Neural progenitor cell (in vitro differentiated cells): ENCODE results near the gene CIROP. TPM values are rescaled to one million over a fixed set of nuclear protein-coding genes. Genes with fewer than 3 reads are reported as not detected.

Experiments used
- DNase-seq: peaks from one replicate; pipeline ENCODE4 v3.0.0-alpha.2; 2016; ENCODE audit warnings: low spot score
- H2AFZ ChIP-seq: fragments of 200-600 bp; sonication (generic); replicated peaks from 2 replicates; pipeline ENCODE4 v1.6.1; 2016; ENCODE audit warnings: antibody characterized with exemption
- H3F3A ChIP-seq: fragments of 200-600 bp; sonication (generic); 2 replicates; pipeline ENCODE4 v1.6.1; 2016; ENCODE audit warnings: antibody characterized with exemption, low read depth
- H3K27ac ChIP-seq: fragments of 200-600 bp; sonication (generic); 2 replicates; pipeline ENCODE4 v1.5.1; 2016; ENCODE audit warnings: mild to moderate bottlenecking
- H3K27me3 ChIP-seq: fragments of 200-600 bp; sonication (generic); 2 replicates; pipeline ENCODE4 v1.6.1; 2016; ENCODE audit warnings: mild to moderate bottlenecking, moderate library complexity
- H3K36me3 ChIP-seq: fragments of 200-600 bp; sonication (generic); 2 replicates; pipeline ENCODE4 v1.5.1; 2016
- H3K4me1 ChIP-seq: fragments of 200-600 bp; sonication (generic); 2 replicates; pipeline ENCODE4 v1.6.1; 2016; ENCODE audit warnings: mixed run types
- H3K4me2 ChIP-seq: fragments of 200-600 bp; sonication (generic); 2 replicates; pipeline ENCODE4 v1.6.1; 2016
- H3K4me3 ChIP-seq: fragments of 200-600 bp; sonication (generic); 2 replicates; pipeline ENCODE4 v1.5.1; 2016
- H3K79me2 ChIP-seq: fragments of 200-600 bp; sonication (generic); 2 replicates; pipeline ENCODE4 v1.6.1; 2016; ENCODE audit warnings: low read depth
- H3K9ac ChIP-seq: fragments of 200-600 bp; sonication (generic); 2 replicates; pipeline ENCODE4 v1.6.1; 2016
- H3K9me3 ChIP-seq: fragments of 200-600 bp; sonication (generic); 2 replicates; pipeline ENCODE4 v1.5.1; 2016; ENCODE audit warnings: low read depth
- H4K20me1 ChIP-seq: fragments of 200-600 bp; sonication (generic); 2 replicates; pipeline ENCODE4 v1.6.1; 2016; ENCODE audit warnings: low read depth
- H3K27ac Mint-ChIP-seq: 3 replicates; pipeline ENCODE4 v1.8.0; 2021; ENCODE audit warnings: mixed read lengths
- H3K27me3 Mint-ChIP-seq: 2 replicates; pipeline ENCODE4 v1.8.0; 2022; ENCODE audit warnings: low read depth, mild to moderate bottlenecking, inconsistent platforms, moderate library complexity, mixed read lengths; ENCODE audit not compliant: insufficient read depth
- H3K36me3 Mint-ChIP-seq: 3 replicates; pipeline ENCODE4 v1.8.0; 2021; ENCODE audit warnings: mixed read lengths
- H3K4me1 Mint-ChIP-seq: 3 replicates; pipeline ENCODE4 v1.8.0; 2021; ENCODE audit warnings: mixed read lengths
- H3K4me3 Mint-ChIP-seq: 3 replicates; pipeline ENCODE4 v1.8.0; 2021; ENCODE audit warnings: mild to moderate bottlenecking, moderate library complexity, mixed read lengths
- H3K9me3 Mint-ChIP-seq: 3 replicates; pipeline ENCODE4 v1.8.0; 2020; ENCODE audit warnings: mixed read lengths
- EZH2 ChIP-seq: fragments of 200-600 bp; sonication (generic); IDR thresholded peaks from 2 replicates; pipeline ENCODE4 v1.6.1; 2017; ENCODE audit warnings: antibody characterized with exemption, mild to moderate bottlenecking, moderate library complexity
- EZH2phosphoT487 ChIP-seq: fragments of 200-600 bp; sonication (generic); IDR thresholded peaks from 2 replicates; pipeline ENCODE4 v1.6.1; 2017; ENCODE audit warnings: antibody characterized with exemption
- total RNA-seq: library from RNA; depleted of rRNA; stranded (reverse); fragments of >200 nt; gene quantifications from 2 replicates; pipeline ENCODE4 v1.2.3, GENCODE V29; 2015; ENCODE audit warnings: low replicate concordance
- TF ChIP-seq, protein P1 (sequence below): fragments of 200-600 bp; sonication (generic); IDR thresholded peaks from 2 replicates; pipeline ENCODE4 v1.5.1; 2017; ENCODE audit warnings: antibody characterized with exemption, mild to moderate bottlenecking

The CIROP gene
- total RNA-seq, 1 donor from 2014 or later, result 0.06 TPM

- Histone ChIP-seq H3K36me3 (peaks cover 61% of the 10 kb centered on the region), H3K4me1 (no peaks in the 10 kb centered on the region), H3K4me2 (no peak overlapping the region), H2AFZ (no peak overlapping the region), H3K79me2 (peaks cover 56% of the 10 kb centered on the region), H3K27ac (no peak overlapping the region), H4K20me1 (peaks cover 37% of the 10 kb centered on the region), H3K27me3 (no peaks in the 10 kb centered on the region), H3K4me3 (no peak overlapping the region), H3K9ac (no peak overlapping the region), H3K9me3 (no peaks in the 10 kb centered on the region), H3F3A (peaks cover 25% of the 10 kb centered on the region)
- Mint-ChIP-seq H3K9me3 (no peaks in the 10 kb centered on the region), H3K4me3 (no peak overlapping the region), H3K27me3 (no peaks in the 10 kb centered on the region), H3K27ac (no peak overlapping the region), H3K4me1 (no peaks in the 10 kb centered on the region), H3K36me3 (peaks cover 18% of the 10 kb centered on the region)
- DNase-seq, result no peak
- no peak for TF ChIP-seq EZH2phosphoT487
- no peak for TF ChIP-seq EZH2
- TF ChIP-seq, protein P1, sequence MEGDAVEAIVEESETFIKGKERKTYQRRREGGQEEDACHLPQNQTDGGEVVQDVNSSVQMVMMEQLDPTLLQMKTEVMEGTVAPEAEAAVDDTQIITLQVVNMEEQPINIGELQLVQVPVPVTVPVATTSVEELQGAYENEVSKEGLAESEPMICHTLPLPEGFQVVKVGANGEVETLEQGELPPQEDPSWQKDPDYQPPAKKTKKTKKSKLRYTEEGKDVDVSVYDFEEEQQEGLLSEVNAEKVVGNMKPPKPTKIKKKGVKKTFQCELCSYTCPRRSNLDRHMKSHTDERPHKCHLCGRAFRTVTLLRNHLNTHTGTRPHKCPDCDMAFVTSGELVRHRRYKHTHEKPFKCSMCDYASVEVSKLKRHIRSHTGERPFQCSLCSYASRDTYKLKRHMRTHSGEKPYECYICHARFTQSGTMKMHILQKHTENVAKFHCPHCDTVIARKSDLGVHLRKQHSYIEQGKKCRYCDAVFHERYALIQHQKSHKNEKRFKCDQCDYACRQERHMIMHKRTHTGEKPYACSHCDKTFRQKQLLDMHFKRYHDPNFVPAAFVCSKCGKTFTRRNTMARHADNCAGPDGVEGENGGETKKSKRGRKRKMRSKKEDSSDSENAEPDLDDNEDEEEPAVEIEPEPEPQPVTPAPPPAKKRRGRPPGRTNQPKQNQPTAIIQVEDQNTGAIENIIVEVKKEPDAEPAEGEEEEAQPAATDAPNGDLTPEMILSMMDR, result no peak
Observed at GRCh38 chr14:23085458-23085857, 19.3 kb downstream of the CIROP start.

- Histone ChIP-seq H3K79me2 (peaks cover 32% of the 10 kb centered on the region), H3K9me3 (no peaks in the 10 kb centered on the region), H4K20me1 (peaks cover 21% of the 10 kb centered on the region), H3K4me2 (no peak overlapping the region), H3K4me3 (no peak overlapping the region), H3F3A (peaks cover 57% of the 10 kb centered on the region), H3K27me3 (no peaks in the 10 kb centered on the region), H3K36me3 (peaks cover 47% of the 10 kb centered on the region), H2AFZ (no peak overlapping the region), H3K9ac (no peak overlapping the region), H3K4me1 (no peaks in the 10 kb centered on the region), H3K27ac (no peak overlapping the region)
- H3K4me3 Mint-ChIP-seq, result no peak overlapping the region
- peaks cover 31% of the 10 kb centered on the region for H3K36me3 Mint-ChIP-seq
- H3K4me1 Mint-ChIP-seq, result no peaks in the 10 kb centered on the region
- no peaks in the 10 kb centered on the region for H3K27me3 Mint-ChIP-seq
- H3K27ac Mint-ChIP-seq, result no peak overlapping the region
- TF ChIP-seq EZH2, result no peak
- TF ChIP-seq, protein P1, result no peak
- TF ChIP-seq EZH2phosphoT487, result no peak
- no peaks in the 10 kb centered on the region for H3K9me3 Mint-ChIP-seq
- DNase-seq, result no peak
Observed at GRCh38 chr14:23080474-23080873, 24.3 kb downstream of the CIROP start.

DNA sequence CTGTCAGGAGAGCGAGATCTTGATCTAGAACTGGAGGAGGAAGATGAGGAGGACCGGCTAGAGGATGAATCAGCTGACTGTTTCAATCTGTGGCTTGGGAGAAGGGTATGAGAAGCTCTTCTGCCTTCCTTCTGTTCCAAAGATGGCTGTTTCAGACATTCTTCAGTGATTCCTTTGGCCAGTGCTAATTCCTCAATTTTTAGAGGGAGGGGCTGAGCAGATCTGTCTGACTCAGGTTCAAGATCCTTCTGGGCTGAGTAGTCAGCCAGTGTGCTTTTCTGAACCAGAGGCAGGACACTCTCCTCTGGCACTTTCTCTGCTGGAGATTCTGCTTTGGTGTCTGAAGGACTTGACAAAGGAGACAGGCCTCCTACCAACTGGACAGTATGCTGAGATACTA is 25.1 kb downstream of the CIROP start:
- Histone ChIP-seq H3K36me3 (peaks cover 44% of the 10 kb centered on the region), H3K4me2 (no peak overlapping the region), H4K20me1 (peaks cover 14% of the 10 kb centered on the region), H3K9ac (no peak overlapping the region), H3F3A (peaks cover 58% of the 10 kb centered on the region), H3K79me2 (peaks cover 33% of the 10 kb centered on the region), H3K9me3 (no peaks in the 10 kb centered on the region), H3K4me3 (no peak overlapping the region), H3K27me3 (no peaks in the 10 kb centered on the region), H3K27ac (no peak overlapping the region), H3K4me1 (no peaks in the 10 kb centered on the region), H2AFZ (no peak overlapping the region)
- Mint-ChIP-seq H3K36me3 (peaks cover 32% of the 10 kb centered on the region), H3K4me3 (no peak overlapping the region), H3K4me1 (no peaks in the 10 kb centered on the region), H3K27me3 (no peaks in the 10 kb centered on the region), H3K9me3 (no peaks in the 10 kb centered on the region), H3K27ac (no peak overlapping the region)
- DNase-seq, result no peak
- TF ChIP-seq, protein P1, result no peak
- no peak for TF ChIP-seq EZH2
- TF ChIP-seq EZH2phosphoT487, result no peak
